ENCODE results near the gene ZDHHC4.

DNA sequence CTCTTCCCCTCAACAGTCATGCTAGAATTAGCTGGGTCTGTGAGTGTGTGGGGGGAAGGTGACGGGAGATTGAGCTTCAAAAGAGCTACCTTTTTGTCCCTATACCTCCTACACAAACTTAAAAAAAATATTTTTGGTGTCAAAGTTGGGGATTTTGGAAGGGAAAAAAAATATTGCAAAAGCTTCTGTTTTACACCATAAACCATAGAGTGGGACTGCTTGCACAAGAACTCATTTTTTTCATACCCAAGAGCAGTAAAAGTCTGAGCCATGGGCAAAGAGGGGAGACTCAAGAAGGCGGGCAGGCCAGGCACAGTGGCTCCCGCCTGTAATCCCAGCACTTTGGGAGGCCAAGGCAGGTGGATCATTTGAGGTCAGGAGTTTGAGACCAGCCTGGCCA is 9.4 kb upstream of the ZDHHC4 start:
- no peak for TF ChIP-seq MAZ (IDR thresholded peaks at IDR 0.05; ENCODE audit: borderline replicate concordance, low read depth, low read length)
- TF ChIP-seq MAZ (CRISPR knock-in tag; IDR thresholded peaks at IDR 0.05; ENCODE audit: low read depth), result no peak
- no peak for TF ChIP-seq POLR2G (IDR thresholded peaks at IDR 0.05; ENCODE audit: low read depth, low read length)
- TF ChIP-seq CTCF (CRISPR knock-in tag; IDR thresholded peaks at IDR 0.05), result no peak
- TF ChIP-seq KDM3A (CRISPR knock-in tag; IDR thresholded peaks at IDR 0.05; ENCODE audit: low read depth), result no peak
- no peak for TF ChIP-seq TCF12 (IDR thresholded peaks at IDR 0.05)
- TF ChIP-seq TCF12 (CRISPR knock-in tag; IDR thresholded peaks at IDR 0.05), result no peak
